H1 (cell line): ENCODE measurements around the gene PRCP. TPM values are rescaled to one million over a fixed set of nuclear protein-coding genes. Genes with fewer than 3 reads are reported as not detected.

Experiments used
- CTCF ChIA-PET: fragments of 300-600 bp; sonication (Branson Sonifier 250); formaldehyde crosslinking; loops from one replicate; lab custom pipeline; 2021; ENCODE audit not compliant: partially characterized antibody; lab: Charles Lee
- POLR2A ChIA-PET: fragments of 300-600 bp; sonication (Branson Sonifier 250); formaldehyde crosslinking; loops from one replicate; lab custom pipeline; 2021; ENCODE audit warnings: inconsistent platforms; ENCODE audit not compliant: partially characterized antibody; lab: Charles Lee
- DNase-seq, 2 experiments: peaks; one replicate each; pipeline versions ENCODE4 v3.0.0 to v3.0.0-alpha.2; 2010 to 2022; ENCODE audit warnings: low spot score in 2 of 2, low read depth in 1 of 2, mixed read lengths in 1 of 2
- FAIRE-seq: peaks from 2 replicates; lab custom pipeline; 2011; peaks lifted over from hg19 to GRCh38; lab: Jason Lieb, UNC
- H2AFZ ChIP-seq: 2 replicates; pipeline ENCODE4 v1.8.1; 2012; ENCODE audit warnings: low read length, inconsistent platforms
- H2AK5ac ChIP-seq: 2 replicates; pipeline ENCODE4 v1.6.1; 2013; ENCODE audit warnings: low read depth, low read length
- H2BK120ac ChIP-seq: replicated peaks from 2 replicates; pipeline ENCODE3; 2013; ENCODE audit warnings: low read depth, low read length, inconsistent platforms
- H2BK12ac ChIP-seq: 2 replicates; pipeline ENCODE4 v1.6.1; 2013; ENCODE audit warnings: low read depth, low read length
- H2BK15ac ChIP-seq: 2 replicates; pipeline ENCODE4 v1.6.1; 2013; ENCODE audit warnings: low read length
- H2BK20ac ChIP-seq: 2 replicates; pipeline ENCODE4 v1.6.1; 2013; ENCODE audit warnings: low read length
- H2BK5ac ChIP-seq: 2 replicates; pipeline ENCODE4 v1.6.1; 2013; ENCODE audit warnings: low read depth, low read length
- H3K14ac ChIP-seq: 2 replicates; pipeline ENCODE4 v1.6.1; 2013; ENCODE audit warnings: inconsistent platforms; ENCODE audit not compliant: insufficient read length
- H3K18ac ChIP-seq: 2 replicates; pipeline ENCODE4 v1.6.1; 2013; ENCODE audit warnings: low read length; ENCODE audit errors: extremely low read depth
- H3K23ac ChIP-seq: 2 replicates; pipeline ENCODE4 v1.6.1; 2013; ENCODE audit warnings: inconsistent platforms; ENCODE audit not compliant: insufficient read length
- H3K23me2 ChIP-seq: 2 replicates; pipeline ENCODE4 v1.6.1; 2013; ENCODE audit warnings: low read depth, low read length
- H3K27ac ChIP-seq: 2 replicates; pipeline ENCODE4 v1.6.1; 2011; ENCODE audit warnings: low read depth, low read length, inconsistent platforms
- H3K27me3 ChIP-seq, 4 experiments: replicated peaks in 1 of 4; 1 replicate in 1 of 4; 2 replicates in 3 of 4; pipeline versions ENCODE4 v1.6.1 to v1.8.1; 2011 to 2013; ENCODE audit warnings: low read length in 3 of 4, mild to moderate bottlenecking in 3 of 4, inconsistent platforms in 2 of 4, mixed read lengths in 2 of 4, moderate library complexity in 1 of 4; ENCODE audit not compliant: control insufficient read depth in 3 of 4, insufficient read depth in 3 of 4; ENCODE audit errors: extremely low read depth in 1 of 4
- H3K36me3 ChIP-seq, 4 experiments: 2 replicates each; pipeline versions ENCODE4 v1.6.1 to v1.8.1; 2011 to 2013; ENCODE audit warnings: mild to moderate bottlenecking in 4 of 4, low read length in 3 of 4, moderate library complexity in 2 of 4, control low read depth in 1 of 4, inconsistent platforms in 1 of 4; ENCODE audit not compliant: insufficient read depth in 4 of 4, control insufficient read depth in 2 of 4
- H3K4ac ChIP-seq: replicated peaks from 2 replicates; pipeline ENCODE3; 2013; ENCODE audit warnings: low read length, low read depth, mixed read lengths, inconsistent platforms; ENCODE audit not compliant: insufficient read length
- H3K4me1 ChIP-seq, 4 experiments: replicated peaks in 1 of 4; 1 replicate in 1 of 4; 2 replicates in 3 of 4; pipeline versions ENCODE4 v1.6.1 to v1.8.1; 2011 to 2013; ENCODE audit warnings: low read length in 3 of 4, inconsistent platforms in 2 of 4, mixed read lengths in 1 of 4; ENCODE audit not compliant: insufficient read depth in 4 of 4, control insufficient read depth in 3 of 4
- H3K4me2 ChIP-seq, 2 experiments: 2 replicates each; pipeline versions ENCODE4 v1.6.1 to v1.8.1; 2011 to 2013; ENCODE audit warnings: low read depth in 2 of 2, low read length in 2 of 2, control low read depth in 1 of 2, inconsistent platforms in 1 of 2, mild to moderate bottlenecking in 1 of 2; ENCODE audit not compliant: insufficient read depth in 1 of 2
- H3K4me3 ChIP-seq, 4 experiments: fragments of 200-600, 300-600 bp in 1 of 4; sonication (generic), shearing (Covaris generic), sonication (Bioruptor Twin) in 1 of 4; 2 replicates each; pipeline versions ENCODE4 v1.5.1 to v1.8.1; 2011 to 2016; ENCODE audit warnings: low read length in 4 of 4, low read depth in 3 of 4, control low read depth in 2 of 4, inconsistent platforms in 2 of 4, mild to moderate bottlenecking in 2 of 4, mixed read lengths in 1 of 4, moderate library complexity in 1 of 4; ENCODE audit not compliant: insufficient read depth in 2 of 4; ENCODE audit errors: extremely low read depth in 1 of 4
- H3K56ac ChIP-seq: replicated peaks from 2 replicates; pipeline ENCODE3; 2013; ENCODE audit warnings: low read depth, mild to moderate bottlenecking, mixed read lengths, low read length, inconsistent platforms; ENCODE audit not compliant: insufficient read length
- H3K79me1 ChIP-seq: 2 replicates; pipeline ENCODE4 v1.6.1; 2013; ENCODE audit warnings: low read depth, low read length, control low read depth
- H3K79me2 ChIP-seq, 2 experiments: 2 replicates each; pipeline versions ENCODE4 v1.6.1 to v1.8.1; 2012 to 2013; ENCODE audit warnings: low read length in 2 of 2, mild to moderate bottlenecking in 2 of 2, inconsistent platforms in 1 of 2; ENCODE audit not compliant: insufficient read depth in 2 of 2, control insufficient read depth in 1 of 2
- H3K9ac ChIP-seq, 4 experiments: replicated peaks in 1 of 4; 1 replicate in 1 of 4; 2 replicates in 3 of 4; pipeline versions ENCODE4 v1.6.1 to v1.8.1; 2011 to 2013; ENCODE audit warnings: low read depth in 3 of 4, low read length in 3 of 4, control low read depth in 2 of 4, mild to moderate bottlenecking in 2 of 4, moderate library complexity in 2 of 4, inconsistent platforms in 1 of 4; ENCODE audit errors: extremely low read depth in 1 of 4
- H3K9me3 ChIP-seq, 2 experiments: 2 replicates each; pipeline versions ENCODE4 v1.6.1 to v1.8.1; 2012 to 2013; ENCODE audit warnings: mild to moderate bottlenecking in 2 of 2, moderate library complexity in 2 of 2, control low read depth in 1 of 2, inconsistent platforms in 1 of 2, low read depth in 1 of 2, low read length in 1 of 2, mixed read lengths in 1 of 2; ENCODE audit not compliant: insufficient read depth in 2 of 2
- H4K20me1 ChIP-seq, 2 experiments: replicated peaks in 1 of 2; 2 replicates each; pipeline versions ENCODE3 to v1.8.1; 2011 to 2013; ENCODE audit warnings: inconsistent platforms in 2 of 2, low read length in 2 of 2, mild to moderate bottlenecking in 1 of 2; ENCODE audit not compliant: insufficient read depth in 2 of 2, control insufficient read depth in 1 of 2
- H4K5ac ChIP-seq: 2 replicates; pipeline ENCODE4 v1.6.1; 2013; ENCODE audit warnings: low read length, low read depth, mixed read lengths, inconsistent platforms; ENCODE audit not compliant: insufficient read length
- H4K8ac ChIP-seq: 2 replicates; pipeline ENCODE4 v1.8.0; 2013; ENCODE audit warnings: mild to moderate bottlenecking, moderate library complexity, low read length, inconsistent platforms; ENCODE audit not compliant: insufficient read depth; ENCODE audit errors: extremely low read depth
- H4K91ac ChIP-seq: replicated peaks from 2 replicates; pipeline ENCODE3; 2013; ENCODE audit warnings: low read length, mixed read lengths, inconsistent platforms; ENCODE audit not compliant: insufficient read length
- EZH2 ChIP-seq: fragments of 200-600 bp; sonication (generic); IDR thresholded peaks from 2 replicates; pipeline ENCODE4 v1.7.1; 2012; ENCODE audit warnings: low read depth, mild to moderate bottlenecking, moderate library complexity, low read length, inconsistent platforms; ENCODE audit not compliant: severe bottlenecking
- JUND ChIP-seq: IDR thresholded peaks from 2 replicates; pipeline ENCODE4 v1.6.1; 2011; ENCODE audit warnings: mild to moderate bottlenecking, improper control_type of control experiment, low read length
- KDM1A ChIP-seq: fragments of 200-600, 300-600 bp; sonication (generic); IDR thresholded peaks from 2 replicates; pipeline ENCODE4 v1.7.1; 2016; ENCODE audit warnings: mild to moderate bottlenecking, low read length, borderline replicate concordance
- POLR2A ChIP-seq, 2 experiments: IDR thresholded peaks; 1 replicate in 1 of 2; 2 replicates in 1 of 2; pipeline ENCODE4 v1.6.1; 2011; ENCODE audit warnings: low read depth in 2 of 2, low read length in 2 of 2, mild to moderate bottlenecking in 2 of 2; ENCODE audit errors: control extremely low read depth in 1 of 2
- SAP30 ChIP-seq: fragments of 300-600 bp; sonication (generic); IDR thresholded peaks from 2 replicates; pipeline ENCODE4 v1.7.1; 2012; ENCODE audit warnings: low read length, moderate library complexity, mild to moderate bottlenecking, inconsistent platforms; ENCODE audit not compliant: insufficient read depth, insufficient replicate concordance
- SP2 ChIP-seq: IDR thresholded peaks from 2 replicates; pipeline ENCODE4 v1.6.1; 2012; ENCODE audit warnings: mild to moderate bottlenecking, low read length, inconsistent platforms
- SRF ChIP-seq: IDR thresholded peaks from 2 replicates; pipeline ENCODE4 v1.6.1; 2011; ENCODE audit warnings: mild to moderate bottlenecking, low read depth, low read length, moderate library complexity
- WGBS, 2 experiments: shearing (Covaris generic) in 1 of 2; methylation state at CpG; one replicate each; pipeline versions ENCODE4 v1.1.6 to v1.1.7; 2013 to 2015; ENCODE audit warnings: low lambda C conversion rate in 2 of 2, mixed read lengths in 2 of 2, inconsistent platforms in 1 of 2, low coverage in 1 of 2, missing lambda C conversion rate in 1 of 2; ENCODE audit not compliant: insufficient replicate concordance in 2 of 2, insufficient coverage in 1 of 2, insufficient read length in 1 of 2; ENCODE audit errors: extremely low coverage in 1 of 2, missing lambda C conversion rate in 1 of 2; 5-methylcytosine and 5-hydroxymethylcytosine counted together
- polyA plus RNA-seq, 7 experiments: library from polyadenylated mRNA; depleted of rRNA in 3 of 7; stranded (reverse) in 5 of 7; unstranded in 2 of 7; fragments of >200 nt in 5 of 7; fragments of 200-250 nt in 2 of 7; gene quantifications; 1 replicate in 5 of 7; 2 replicates in 1 of 7; 4 replicates in 1 of 7; pipeline versions ENCODE4 v1.2.1 to v1.2.3, GENCODE V29; 2011 to 2013; ENCODE audit warnings: missing spikeins in 2 of 7, mixed read lengths in 2 of 7
- total RNA-seq: library from RNA; stranded (reverse); fragmentation: NEBNext Ultra II Directional; extraction: Animal tissue kit (Norgen Biotek cat#: 25700); gene quantifications from 2 replicates; pipeline ENCODE4 v1.2.1, GENCODE V29; 2021
- TF ChIP-seq, protein P1 (sequence below): IDR thresholded peaks from 2 replicates; pipeline ENCODE4 v1.6.1; 2011; ENCODE audit warnings: low read depth, mild to moderate bottlenecking, low read length; ENCODE audit not compliant: insufficient read depth

PRCP gene
- total and polyA plus RNA-seq, 2 of the 8 experiments (the other 6 are each of a cell fraction or from before 2014, with no cell fraction given): 63.8 to 84.4 TPM

GRCh38 chr11:82890002-82890341, 10.3 kb downstream of the PRCP start:
- no peaks in the 10 kb centered on the region for H3K79me1 ChIP-seq
- no peak overlapping the region for H3K14ac ChIP-seq
- no peak overlapping the region for H3K18ac ChIP-seq
- H2AK5ac ChIP-seq: no peak overlapping the region
- no peaks in the 10 kb centered on the region for H3K36me3 ChIP-seq
- H2BK120ac ChIP-seq: no peak overlapping the region
- H3K4ac ChIP-seq: no peak overlapping the region
- no peak overlapping the region for H2BK15ac ChIP-seq
- no peaks in the 10 kb centered on the region for H3K9me3 ChIP-seq
- no peaks in the 10 kb centered on the region; the same call in 1 of the 2 replicates for H3K23me2 ChIP-seq
- no peak overlapping the region for H2BK12ac ChIP-seq
- POLR2A ChIA-PET: interaction anchor here (4.9 kb wide), 1 partner anchor 10 kb away, joined by 13 read pairs; the partner anchor contains the start of genes DDIAS and PRCP
- no peaks in the 10 kb centered on the region for H3K4me1 ChIP-seq
- TF ChIP-seq SRF: no peak
- TF ChIP-seq, protein P1, sequence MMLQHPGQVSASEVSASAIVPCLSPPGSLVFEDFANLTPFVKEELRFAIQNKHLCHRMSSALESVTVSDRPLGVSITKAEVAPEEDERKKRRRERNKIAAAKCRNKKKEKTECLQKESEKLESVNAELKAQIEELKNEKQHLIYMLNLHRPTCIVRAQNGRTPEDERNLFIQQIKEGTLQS: no peak
- no peak for TF ChIP-seq EZH2
- TF ChIP-seq SAP30: no peak
- no peak for TF ChIP-seq POLR2A (IDR thresholded peaks at IDR 0.05; ENCODE audit: control extremely low read depth in 1 of 2, low read depth in 2 of 2, low read length in 2 of 2)
- no peak for TF ChIP-seq JUND
- TF ChIP-seq SP2: no peak
- TF ChIP-seq KDM1A: no peak
- H2BK5ac ChIP-seq: no peak overlapping the region
- H3K79me2 ChIP-seq: peaks cover 0 to 5% of the 10 kb centered on the region in 2 experiments; a peak in 1 of 4 replicates
- H3K27ac ChIP-seq: no peak overlapping the region
- H3K4me2 ChIP-seq: no peak overlapping the region
- no peak overlapping the region for H2AFZ ChIP-seq
- H3K23ac ChIP-seq: no peak overlapping the region
- FAIRE-seq (no peak), DNase-seq (no peak)
- no peak overlapping the region for H2BK20ac ChIP-seq
- CTCF ChIA-PET: interaction anchor here (0.8 to 1.5 kb wide), 5 partner anchors 20 to 927 kb away, joined by 3 to 5 read pairs (median 3); no protein-coding TSS in a partner anchor
- H4K8ac ChIP-seq: no peak overlapping the region
- no peak overlapping the region for H3K4me3 ChIP-seq
- H4K20me1 ChIP-seq: peaks cover 0 to 2% of the 10 kb centered on the region in 2 experiments
- no peak overlapping the region for H4K91ac ChIP-seq
- no peaks in the 10 kb centered on the region for H3K27me3 ChIP-seq
- WGBS, 2 experiments: 83% methylated on average over 1 of the region's 1 CpG; no CpG with 5 or more reads in 1 of the 2 experiments
- H3K9ac ChIP-seq: no peak overlapping the region
- H4K5ac ChIP-seq: no peak overlapping the region
- no peak overlapping the region for H3K56ac ChIP-seq
